Superior temporal gyrus (tissue), 1 donor: ENCODE data around the gene SIX3.
A peak's percentile ranks its signal among the peaks of the same experiment; 100 is the strongest.

Experiments
- DNase-seq: peaks from one replicate; pipeline ENCODE4 v3.0.0-alpha.2; 2016; ENCODE audit errors: extremely low spot score

Gene SIX3

GRCh38 chr2:44943693-44944101 lies 2.2 kb downstream of the SIX3 start:
- no peak for DNase-seq

GRCh38 chr2:44944102-44944951 lies 2.8 kb downstream of the SIX3 start:
- DNase-seq: no peak

- DNase-seq: no peak
Measured at GRCh38 chr2:44944952-44945612, 3.6 kb downstream of the SIX3 start.

- no peak for DNase-seq
Measured at GRCh38 chr2:44945676-44946371, 4.3 kb downstream of the SIX3 start.

GRCh38 chr2:44946372-44947027 lies 5.0 kb downstream of the SIX3 start:
- no peak for DNase-seq

- no peak for DNase-seq
Measured at GRCh38 chr2:44947028-44947375, 5.5 kb downstream of the SIX3 start.

GRCh38 chr2:44948565-44949328 lies 7.2 kb downstream of the SIX3 start:
- DNase-seq: no peak

- no peak for DNase-seq
Measured at GRCh38 chr2:44949329-44950151, 8.0 kb downstream of the SIX3 start.

- no peak for DNase-seq
Measured at GRCh38 chr2:44950646-44951045, 9.1 kb downstream of the SIX3 start.

- DNase-seq: no peak
Measured at GRCh38 chr2:44951124-44951523, 9.6 kb downstream of the SIX3 start.

- no peak for DNase-seq
Measured at GRCh38 chr2:44951714-44952113, 10.2 kb downstream of the SIX3 start.

- DNase-seq: peak; percentile 59
Measured at GRCh38 chr2:44952143-44952805, 10.8 kb downstream of the SIX3 start.

GRCh38 chr2:44952806-44953498 lies 11.4 kb downstream of the SIX3 start:
- DNase-seq: no peak

- no peak for DNase-seq
Measured at GRCh38 chr2:44953499-44953883, 12.0 kb downstream of the SIX3 start.

GRCh38 chr2:44954447-44954888 lies 13.0 kb downstream of the SIX3 start:
- DNase-seq: no peak

- DNase-seq: no peak
Measured at GRCh38 chr2:44954889-44955592, 13.5 kb downstream of the SIX3 start.

GRCh38 chr2:44955593-44956392 lies 14.3 kb downstream of the SIX3 start:
- peak; percentile 83 for DNase-seq

GRCh38 chr2:44956843-44957242 lies 15.3 kb downstream of the SIX3 start:
- no peak for DNase-seq
